Omental fat pad (tissue), 4 donors: ENCODE measurements around the gene ESAM. TPM values are rescaled to one million over a fixed set of nuclear protein-coding genes. Genes with fewer than 3 reads are reported as not detected.
"Not testable (repeated sequence)": the region's sequence is repeated elsewhere in the genome, so short reads cannot be mapped to it uniquely, and the experiment has no call there.

Experiments
- ATAC-seq: fragments of 150-250 bp; one replicate; pipeline ENCODE4 v1.9.1; 2016; ENCODE audit warnings: mild to moderate bottlenecking, moderate library complexity; ENCODE audit not compliant: low FRiP score
- DNase-seq: peaks from one replicate; pipeline ENCODE4 v3.0.0-alpha.2; 2019; ENCODE audit warnings: low spot score
- CTCF ChIP-seq, 3 donors: fragments of 450-650 bp; IDR thresholded peaks; one replicate each; pipeline ENCODE4 v1.5.1; 2016 to 2017; ENCODE audit warnings: antibody characterized with exemption in 3 of 3, mild to moderate bottlenecking in 3 of 3, moderate library complexity in 2 of 3
- total RNA-seq, 4 donors: library from RNA; depleted of rRNA; stranded (reverse); fragments of >200 nt; gene quantifications; one replicate each; pipeline ENCODE4 v1.1.0, GENCODE V29; 2016

The ESAM gene
- total RNA-seq, 4 donors from 2014 or later = 23.0 to 116 (median 62.6) TPM

DNA sequence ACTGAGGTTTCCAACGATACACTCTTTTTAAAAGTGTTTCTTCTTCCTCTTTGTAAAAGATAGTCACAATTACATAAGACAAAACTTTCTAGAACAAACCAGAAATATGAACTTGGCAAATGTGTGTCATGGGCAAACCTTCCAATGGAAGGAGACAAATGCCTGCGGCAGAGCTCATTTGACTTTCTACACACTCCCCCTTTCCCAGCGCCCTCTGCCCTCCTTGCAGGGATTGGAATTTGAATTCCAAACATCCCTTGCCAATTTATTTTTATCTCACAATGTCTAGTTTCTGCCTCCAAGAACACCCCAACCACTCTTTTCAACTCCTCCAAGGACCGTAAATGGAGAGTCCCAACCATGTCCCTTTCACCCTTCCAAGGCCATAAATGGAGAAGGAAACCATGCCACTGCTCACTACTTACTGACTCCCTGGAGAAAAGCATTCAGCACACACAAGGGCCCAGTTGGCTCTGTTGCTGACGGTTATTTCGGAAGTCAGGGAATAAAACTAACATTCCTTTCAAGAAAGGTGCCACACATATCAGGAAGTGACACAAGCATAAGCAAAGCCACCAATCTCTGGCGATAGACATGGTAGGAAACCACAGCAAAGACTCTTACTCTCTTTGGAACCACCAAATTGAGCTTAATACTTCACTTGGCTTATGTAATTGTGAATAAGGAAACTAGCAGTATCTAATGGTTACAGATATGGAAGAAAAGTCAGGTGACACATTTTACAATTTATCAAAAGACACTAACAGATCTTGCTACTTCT is 15.0 kb upstream of the ESAM start:
- ATAC-seq = no peak
- no peak for DNase-seq
- no peak for TF ChIP-seq CTCF (IDR thresholded peaks at IDR 0.05)

GRCh38 chr11:124770959-124771358 is 8.9 kb upstream of the ESAM start:
- ATAC-seq, DNase-seq: not testable (repeated sequence)

GRCh38 chr11:124769806-124770774 is 8.0 kb upstream of the ESAM start:
- no peak for TF ChIP-seq CTCF (IDR thresholded peaks at IDR 0.05)
- DNase-seq (no peak), ATAC-seq (no peak)

GRCh38 chr11:124768914-124769313 is 6.8 kb upstream of the ESAM start:
- DNase-seq (no peak), ATAC-seq (no peak)
- TF ChIP-seq CTCF (IDR thresholded peaks at IDR 0.05) = no peak

DNA sequence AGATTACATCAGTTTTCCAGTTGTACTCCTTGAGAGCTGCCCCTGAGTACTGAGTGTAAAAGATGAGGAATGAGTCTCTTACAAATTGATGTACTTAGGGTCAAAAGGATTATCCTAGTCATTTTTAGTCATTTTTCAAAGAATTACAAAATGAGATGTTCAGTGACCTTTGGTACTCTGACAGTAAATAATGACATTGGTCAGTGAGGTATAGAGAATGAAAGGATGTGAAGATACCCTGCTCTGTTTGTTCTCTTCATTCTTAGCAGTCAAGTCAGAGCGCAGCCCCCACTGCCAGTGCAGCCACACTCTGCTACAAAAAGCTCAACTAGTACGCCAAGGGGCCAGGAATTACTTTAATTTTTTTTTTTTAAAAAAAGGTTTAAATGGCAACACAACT is 4.1 kb upstream of the ESAM start:
- no peak for TF ChIP-seq CTCF (IDR thresholded peaks at IDR 0.05)
- ATAC-seq (no peak), DNase-seq (no peak)

- peak; percentile 89 for DNase-seq
- TF ChIP-seq CTCF (IDR thresholded peaks at IDR 0.05) = peak in 1 of 3 donors; percentile 44
- ATAC-seq = peak; percentile 37
Observed at GRCh38 chr11:124763156-124763947, 1.3 kb upstream of the ESAM start.
